GM12891 (cell line): ENCODE data around the gene KIT.

Experiments
- DNase-seq: peaks from one replicate; pipeline ENCODE4 v3.0.0; 2011; ENCODE audit warnings: low spot score; ENCODE audit not compliant: insufficient read length
- FAIRE-seq: peaks from 2 replicates; lab custom pipeline; 2011; peaks lifted over from hg19 to GRCh38; lab: Jason Lieb, UNC
- PAX5 ChIP-seq: IDR thresholded peaks from 2 replicates; pipeline ENCODE4 v1.6.1; 2011; ENCODE audit warnings: low read length, moderate library complexity, mild to moderate bottlenecking; ENCODE audit not compliant: insufficient read depth, severe bottlenecking
- POLR2A ChIP-seq: IDR thresholded peaks from 2 replicates; pipeline ENCODE4 v1.6.1; 2011; ENCODE audit warnings: low read depth, low read length, control low read depth
- POLR2AphosphoS5 ChIP-seq: IDR thresholded peaks from 2 replicates; pipeline ENCODE4 v1.6.1; 2011; ENCODE audit warnings: low read depth, low read length, control low read depth
- POU2F2 ChIP-seq: IDR thresholded peaks from 2 replicates; pipeline ENCODE4 v1.6.1; 2011; ENCODE audit warnings: low read depth, mild to moderate bottlenecking, control low read depth, low read length, moderate library complexity
- SPI1 ChIP-seq: IDR thresholded peaks from 2 replicates; pipeline ENCODE4 v1.6.1; 2011; ENCODE audit warnings: low read depth, low read length, control low read depth
- TAF1 ChIP-seq: IDR thresholded peaks from 2 replicates; pipeline ENCODE4 v1.6.1; 2011; ENCODE audit warnings: low read depth, low read length, control low read depth

KIT gene

DNA sequence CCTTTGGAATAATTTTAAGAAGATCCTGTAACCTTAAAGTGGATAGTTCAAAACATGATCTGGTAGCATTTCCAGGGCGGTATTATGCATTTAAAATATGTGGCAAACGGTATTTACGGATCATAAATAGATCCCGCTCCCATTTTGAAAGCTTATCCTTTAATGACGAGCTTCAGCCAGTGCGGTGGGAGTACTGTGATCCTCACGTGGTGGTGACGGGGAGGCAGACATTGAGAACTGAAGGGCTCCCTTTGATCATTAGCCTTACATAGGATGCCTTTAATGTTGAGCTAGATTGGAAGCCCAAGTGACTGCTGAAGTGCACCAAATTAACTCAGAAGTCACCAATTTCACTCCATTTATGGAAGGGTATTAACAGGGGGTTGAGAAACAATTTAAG lies 56.9 kb downstream of the KIT start:
- no peak for FAIRE-seq
- no peak for DNase-seq
- no peak for TF ChIP-seq POLR2A
- TF ChIP-seq SPI1: no peak
- no peak for TF ChIP-seq POLR2AphosphoS5
- TF ChIP-seq PAX5: no peak
- no peak for TF ChIP-seq POU2F2
- TF ChIP-seq TAF1: no peak

DNA sequence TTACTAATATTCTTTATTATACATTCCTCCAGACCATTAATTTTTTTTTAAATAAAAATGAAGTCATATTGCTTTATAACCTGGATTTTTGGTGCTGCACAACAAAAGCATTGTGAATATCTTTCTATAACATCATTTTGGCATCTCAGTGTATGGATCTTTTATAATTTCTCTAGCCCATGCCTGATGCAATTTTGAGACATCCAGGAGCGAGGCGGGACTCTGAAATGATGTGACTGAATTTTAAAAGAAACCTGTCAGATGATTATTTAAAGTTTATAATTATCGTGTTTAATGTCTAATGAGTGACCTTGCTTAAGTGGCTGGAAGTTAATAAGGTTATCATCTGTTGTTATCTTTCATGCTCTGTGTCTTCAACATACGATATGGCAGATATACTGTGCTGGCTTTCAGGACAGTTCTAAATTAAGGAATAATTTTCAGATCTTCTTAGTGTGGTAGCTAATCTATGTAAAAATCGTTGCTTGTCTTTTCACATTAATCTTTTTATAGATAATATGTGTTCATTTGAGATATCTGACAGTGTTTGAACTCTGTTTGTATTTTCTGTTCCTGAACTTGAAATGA lies 58.8 kb downstream of the KIT start:
- TF ChIP-seq TAF1 (no peak), SPI1 (no peak), POLR2A (no peak), PAX5 (no peak)
- FAIRE-seq (no peak), DNase-seq (no peak)

DNA sequence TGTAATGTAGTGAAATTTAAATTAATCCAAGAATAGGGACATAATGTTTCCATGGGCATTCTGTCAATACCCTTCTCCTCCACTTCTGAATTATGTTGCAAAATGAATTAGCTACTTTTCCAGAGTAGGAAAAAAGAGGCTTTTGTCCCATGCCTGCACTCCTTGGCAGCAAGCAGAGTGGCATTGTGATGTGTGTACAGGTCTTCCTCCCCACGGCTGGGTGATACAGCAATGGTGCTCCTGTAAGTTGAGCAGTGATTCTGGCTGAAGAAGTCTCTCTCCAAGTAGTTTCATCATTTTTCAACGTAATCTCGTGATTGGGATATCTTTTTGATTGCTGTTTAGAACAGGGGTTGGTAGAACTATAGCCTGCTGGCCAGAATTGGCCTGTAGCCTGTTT lies 59.9 kb downstream of the KIT start:
- DNase-seq (no peak), FAIRE-seq (no peak)
- TF ChIP-seq TAF1 (no peak), POU2F2 (no peak), POLR2A (no peak), POLR2AphosphoS5 (no peak), PAX5 (no peak), SPI1 (no peak)

DNA sequence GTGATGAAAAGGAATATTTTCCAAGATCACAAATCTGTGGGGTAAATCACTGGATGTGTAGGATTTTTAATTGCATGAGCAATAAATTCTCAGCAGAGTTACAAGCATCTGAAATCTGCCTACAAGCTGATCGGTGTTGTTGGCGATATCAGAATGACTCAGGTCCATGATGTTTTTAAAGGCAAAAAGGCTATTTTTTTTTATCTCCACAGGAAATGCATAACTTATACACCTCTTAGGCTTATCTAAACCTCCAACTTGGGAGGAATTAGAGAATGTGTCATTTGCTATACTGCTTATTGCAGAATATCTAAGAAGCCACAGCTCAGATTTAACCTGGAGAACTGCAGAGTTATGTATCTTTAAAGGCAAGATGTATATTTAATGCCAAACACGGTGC lies 61.6 kb downstream of the KIT start:
- no peak for DNase-seq
- TF ChIP-seq PAX5 (no peak), SPI1 (no peak), POLR2A (no peak), TAF1 (no peak), POU2F2 (no peak), POLR2AphosphoS5 (no peak)
- no peak for FAIRE-seq

GRCh38 chr4:54723220-54723619 lies 65.5 kb downstream of the KIT start:
- no peak for TF ChIP-seq POLR2A
- FAIRE-seq: no peak
- no peak for DNase-seq

- FAIRE-seq (no peak), DNase-seq (no peak)
- TF ChIP-seq POLR2A (no peak), POU2F2 (no peak), PAX5 (no peak), SPI1 (no peak), TAF1 (no peak), POLR2AphosphoS5 (no peak)
These were observed 66.1 kb downstream of the KIT start for GRCh38 chr4:54723820-54724219.

DNA sequence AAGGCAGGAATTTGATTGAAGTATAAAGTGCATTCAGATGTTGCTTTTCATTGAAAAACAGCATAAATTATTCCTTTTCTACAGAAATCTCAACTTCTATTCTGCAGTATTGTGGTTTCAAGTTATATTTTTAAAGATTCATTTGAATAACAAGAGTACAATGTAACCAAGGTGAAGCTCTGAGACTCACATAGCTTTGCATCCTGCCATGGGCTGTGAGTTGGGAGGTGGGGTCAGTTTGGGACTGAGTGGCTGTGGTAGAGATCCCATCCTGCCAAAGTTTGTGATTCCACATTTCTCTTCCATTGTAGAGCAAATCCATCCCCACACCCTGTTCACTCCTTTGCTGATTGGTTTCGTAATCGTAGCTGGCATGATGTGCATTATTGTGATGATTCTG lies 69.2 kb downstream of the KIT start:
- no peak for FAIRE-seq
- TF ChIP-seq POU2F2 (no peak), TAF1 (no peak), POLR2A (no peak), SPI1 (no peak), PAX5 (no peak)
- no peak for DNase-seq

DNA sequence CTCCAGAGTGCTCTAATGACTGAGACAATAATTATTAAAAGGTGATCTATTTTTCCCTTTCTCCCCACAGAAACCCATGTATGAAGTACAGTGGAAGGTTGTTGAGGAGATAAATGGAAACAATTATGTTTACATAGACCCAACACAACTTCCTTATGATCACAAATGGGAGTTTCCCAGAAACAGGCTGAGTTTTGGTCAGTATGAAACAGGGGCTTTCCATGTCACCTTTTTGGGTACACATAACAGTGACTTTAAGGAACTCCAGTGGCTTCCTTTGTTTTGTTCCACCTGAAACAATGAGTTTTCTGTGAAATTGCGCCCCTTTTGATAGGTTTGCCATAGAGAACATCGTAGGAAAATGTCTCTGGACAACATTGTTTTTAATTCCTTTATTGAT lies 69.6 kb downstream of the KIT start:
- DNase-seq (no peak), FAIRE-seq (no peak)
- no peak for TF ChIP-seq PAX5
- no peak for TF ChIP-seq POU2F2
- TF ChIP-seq POLR2A: no peak
- TF ChIP-seq POLR2AphosphoS5: no peak
- TF ChIP-seq SPI1: no peak
- TF ChIP-seq TAF1: no peak

- no peak for TF ChIP-seq TAF1
- TF ChIP-seq SPI1: peak; percentile 50; the same call in 1 of the 2 replicates
- no peak for FAIRE-seq
- no peak for DNase-seq
These were observed 70.6 kb downstream of the KIT start for GRCh38 chr4:54728368-54728767.

- TF ChIP-seq POLR2AphosphoS5 (no peak), POLR2A (no peak), SPI1 (no peak), TAF1 (no peak), PAX5 (no peak), POU2F2 (no peak)
- no peak for DNase-seq
- no peak for FAIRE-seq
These were observed 71.5 kb downstream of the KIT start for GRCh38 chr4:54729256-54729655.

- FAIRE-seq (no peak), DNase-seq (no peak)
- no peak for TF ChIP-seq PAX5
- TF ChIP-seq POU2F2: no peak
- TF ChIP-seq TAF1: no peak
- TF ChIP-seq POLR2AphosphoS5: no peak
- no peak for TF ChIP-seq SPI1
- no peak for TF ChIP-seq POLR2A
These were observed 72.8 kb downstream of the KIT start for GRCh38 chr4:54730581-54730980.

GRCh38 chr4:54731552-54731951 lies 73.8 kb downstream of the KIT start:
- FAIRE-seq: no peak
- DNase-seq: no peak
- TF ChIP-seq TAF1 (no peak), PAX5 (no peak), POLR2A (no peak), POU2F2 (no peak), POLR2AphosphoS5 (no peak), SPI1 (no peak)
